Measurements from ENCODE around the gene PLEKHG7. TPM values are rescaled to one million over a fixed set of nuclear protein-coding genes. Genes with fewer than 3 reads are reported as not detected.

PLEKHG7 gene
- total and polyA plus RNA-seq, 12 donors = 0.04 TPM; not detected in 11

DNA sequence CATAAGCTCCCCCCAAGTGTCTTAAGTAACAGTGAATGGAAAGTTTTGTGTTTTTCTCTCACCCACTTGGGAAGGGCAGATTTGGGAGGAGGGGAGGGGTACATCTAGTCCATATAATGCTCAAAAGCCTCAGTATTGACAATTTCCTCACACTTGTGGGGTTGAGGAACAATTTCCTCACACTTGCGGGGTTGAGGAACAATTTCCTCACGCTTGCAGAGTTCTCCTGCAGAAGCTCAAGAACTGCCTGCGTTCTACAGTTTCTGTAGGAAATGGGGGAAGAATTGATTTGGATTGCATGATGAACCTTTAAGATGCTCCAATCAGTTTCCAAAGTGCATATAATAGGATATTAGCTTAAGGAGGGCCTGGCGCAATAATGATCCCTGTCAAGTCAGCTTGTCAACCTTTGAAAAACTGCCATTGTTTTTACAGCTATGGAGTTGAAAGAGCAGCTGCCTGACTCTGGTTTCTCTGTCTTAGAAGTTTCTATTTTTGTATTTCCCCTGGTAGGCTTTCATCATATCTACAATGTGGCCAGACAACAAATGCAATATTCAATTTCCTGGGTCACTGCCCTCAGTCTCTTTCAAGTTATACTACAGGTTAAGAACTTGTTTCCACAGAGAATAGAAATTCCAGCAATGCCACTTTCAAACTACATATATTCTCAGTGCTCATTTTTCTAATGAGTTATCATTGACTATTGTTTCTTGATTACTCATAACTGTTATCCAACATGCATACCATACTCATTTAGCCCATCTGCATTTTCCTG is 66.5 kb downstream of the PLEKHG7 start:
- peak overlapping the region in 7 of 10 donors; percentile 6 to 67 (median 45) for H3K27ac ChIP-seq
- DNase-seq (no peak), ATAC-seq (peak; percentile 54 to 67 (median 63))
- H3K9me3 ChIP-seq = no peaks in the 10 kb centered on the region
- 64 to 72% methylated on average over 4 of the region's 4 CpGs for WGBS, 2 donors
- H3K4me3 ChIP-seq = no peak overlapping the region
- TF ChIP-seq, protein P1, sequence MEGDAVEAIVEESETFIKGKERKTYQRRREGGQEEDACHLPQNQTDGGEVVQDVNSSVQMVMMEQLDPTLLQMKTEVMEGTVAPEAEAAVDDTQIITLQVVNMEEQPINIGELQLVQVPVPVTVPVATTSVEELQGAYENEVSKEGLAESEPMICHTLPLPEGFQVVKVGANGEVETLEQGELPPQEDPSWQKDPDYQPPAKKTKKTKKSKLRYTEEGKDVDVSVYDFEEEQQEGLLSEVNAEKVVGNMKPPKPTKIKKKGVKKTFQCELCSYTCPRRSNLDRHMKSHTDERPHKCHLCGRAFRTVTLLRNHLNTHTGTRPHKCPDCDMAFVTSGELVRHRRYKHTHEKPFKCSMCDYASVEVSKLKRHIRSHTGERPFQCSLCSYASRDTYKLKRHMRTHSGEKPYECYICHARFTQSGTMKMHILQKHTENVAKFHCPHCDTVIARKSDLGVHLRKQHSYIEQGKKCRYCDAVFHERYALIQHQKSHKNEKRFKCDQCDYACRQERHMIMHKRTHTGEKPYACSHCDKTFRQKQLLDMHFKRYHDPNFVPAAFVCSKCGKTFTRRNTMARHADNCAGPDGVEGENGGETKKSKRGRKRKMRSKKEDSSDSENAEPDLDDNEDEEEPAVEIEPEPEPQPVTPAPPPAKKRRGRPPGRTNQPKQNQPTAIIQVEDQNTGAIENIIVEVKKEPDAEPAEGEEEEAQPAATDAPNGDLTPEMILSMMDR (IDR thresholded peaks at IDR 0.05) = no peak
- peaks cover 10 to 44% (median 23%) of the 10 kb centered on the region in 9 donors for H3K4me1 ChIP-seq
- H3K27me3 ChIP-seq = no peaks in the 10 kb centered on the region
- H3K36me3 ChIP-seq = no peaks in the 10 kb centered on the region
- intact Hi-C loops (cut with DNase I) = no loop called here

GRCh38 chr12:92771001-92771400 is 68.2 kb downstream of the PLEKHG7 start:
- H3K27me3 ChIP-seq = no peaks in the 10 kb centered on the region
- WGBS, 2 donors = 42 to 62% methylated on average over 1 of the region's 1 CpG
- no peak for ATAC-seq

GRCh38 chr12:92775416-92775815 is 72.6 kb downstream of the PLEKHG7 start:
- Histone ChIP-seq H3K4me1 (peaks cover 0 to 39% (median 17%) of the 10 kb centered on the region in 9 donors), H3K36me3 (peaks cover 0 to 60% (median 12%) of the 10 kb centered on the region in 9 donors), H3K27ac (no peak overlapping the region), H3K9me3 (no peaks in the 10 kb centered on the region), H3K4me3 (no peak overlapping the region), H3K27me3 (no peaks in the 10 kb centered on the region)
- DNase-seq = no peak
- intact Hi-C loops (cut with DNase I) = no loop called here
- TF ChIP-seq, protein P1 (IDR thresholded peaks at IDR 0.05) = no peak
- no peak for ATAC-seq

More at GRCh38 chr12:92771001-92771400, 68.2 kb downstream of the PLEKHG7 start:
- H3K27ac ChIP-seq = no peak overlapping the region
- peaks cover 0 to 16% (median 0%) of the 10 kb centered on the region in 9 donors for H3K36me3 ChIP-seq
- intact Hi-C loops (cut with DNase I) = no loop called here
- TF ChIP-seq, protein P1 (IDR thresholded peaks at IDR 0.05) = no peak
- H3K4me3 ChIP-seq = no peak overlapping the region
- no peak for DNase-seq
- H3K4me1 ChIP-seq = peaks cover 10 to 44% (median 23%) of the 10 kb centered on the region in 9 donors
- no peaks in the 10 kb centered on the region for H3K9me3 ChIP-seq

DNA sequence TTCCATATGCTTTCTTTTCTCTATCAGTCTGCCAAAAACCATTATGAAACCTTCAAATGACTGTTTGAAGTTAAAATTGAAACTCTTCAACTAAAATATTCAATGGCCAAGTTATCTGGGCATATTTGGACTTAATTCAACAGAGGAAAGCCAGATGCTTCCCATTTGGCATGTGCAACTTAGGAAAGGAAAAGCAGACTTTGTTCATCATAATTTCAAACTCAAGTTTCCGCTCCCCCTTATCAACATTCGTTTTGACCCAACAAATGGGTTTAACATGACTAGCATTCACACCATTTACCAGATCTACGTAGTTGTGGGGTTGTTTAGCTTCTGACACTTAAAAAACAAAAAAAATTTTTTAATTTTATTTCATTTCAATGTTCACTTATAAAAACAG is 75.7 kb downstream of the PLEKHG7 start:
- 50 to 56% methylated on average over 3 of the region's 3 CpGs for WGBS, 2 donors
- Histone ChIP-seq H3K27ac (peak overlapping the region in 6 of 10 donors; percentile 13 to 64 (median 46)), H3K27me3 (no peaks in the 10 kb centered on the region), H3K4me1 (peaks cover 0 to 25% (median 13%) of the 10 kb centered on the region in 9 donors), H3K9me3 (no peaks in the 10 kb centered on the region), H3K36me3 (peaks cover 0 to 86% (median 12%) of the 10 kb centered on the region in 9 donors), H3K4me3 (no peak overlapping the region)
- DNase-seq (no peak), ATAC-seq (peak in 3 of 8 donors; percentile 34 to 67 (median 59))
- intact Hi-C loops (cut with DNase I) = no loop called here
- TF ChIP-seq, protein P1 (IDR thresholded peaks at IDR 0.05) = no peak
